Breast epithelium (tissue), 4 donors: ENCODE results near the gene FCRL3. TPM values are rescaled to one million over a fixed set of nuclear protein-coding genes. Genes with fewer than 3 reads are reported as not detected.

Experiments
- DNase-seq, 2 donors: peaks; one replicate each; pipeline ENCODE4 v3.0.0-alpha.2; 2019; ENCODE audit warnings: low spot score in 2 of 2
- H3K27ac ChIP-seq, 2 donors: fragments of 200-600 bp; sonication (generic) in 1 of 2; one replicate each; pipeline ENCODE4 v1.5.1; 2016 to 2019; ENCODE audit warnings: mild to moderate bottlenecking in 1 of 2
- H3K27me3 ChIP-seq, 2 donors: fragments of 200-600 bp; sonication (generic) in 1 of 2; one replicate each; pipeline versions ENCODE4 v1.5.1 to v1.6.0; 2017 to 2019; ENCODE audit warnings: control low read depth in 1 of 2, mild to moderate bottlenecking in 1 of 2
- H3K36me3 ChIP-seq: fragments of 200-600 bp; one replicate; pipeline ENCODE4 v1.5.1; 2019
- H3K4me1 ChIP-seq, 2 donors: fragments of 200-600 bp; sonication (generic); one replicate each; pipeline ENCODE4 v1.5.1; 2016 to 2019; ENCODE audit warnings: control low read depth in 1 of 2
- H3K4me3 ChIP-seq, 3 donors: fragments of 200-600 bp; sonication (generic); 1 replicate in 2 of 3; 2 replicates in 1 of 3; pipeline ENCODE4 v1.5.1; 2016 to 2019; ENCODE audit warnings: mild to moderate bottlenecking in 3 of 3, moderate library complexity in 2 of 3
- H3K9me3 ChIP-seq, 2 donors: fragments of 200-600 bp; sonication (generic) in 1 of 2; one replicate each; pipeline ENCODE4 v1.5.1; 2016 to 2019; ENCODE audit warnings: control low read depth in 1 of 2
- CTCF ChIP-seq, 3 donors: fragments of 450-650 bp; IDR thresholded peaks; one replicate each; pipeline ENCODE4 v1.5.1; 2016 to 2017; ENCODE audit warnings: antibody characterized with exemption in 3 of 3, mild to moderate bottlenecking in 3 of 3, moderate library complexity in 3 of 3
- POLR2A ChIP-seq: fragments of 450-650 bp; IDR thresholded peaks from one replicate; pipeline ENCODE4 v1.6.1; 2016; ENCODE audit warnings: antibody characterized with exemption, mild to moderate bottlenecking, moderate library complexity
- POLR2AphosphoS5 ChIP-seq, 3 donors: sonication (generic); formaldehyde crosslinking; IDR thresholded peaks; one replicate each; pipeline ENCODE4 v1.6.1; 2017; ENCODE audit warnings: antibody characterized with exemption in 3 of 3
- intact Hi-C: fragments of 100-400 bp; cut with DNase I; formaldehyde crosslinking; loops from one replicate; pipeline ENCODE4 v1.15.1; 2023; ENCODE audit warnings: low total_unique reads
- total RNA-seq, 3 donors: library from RNA; depleted of rRNA; stranded (reverse); fragments of >200 nt; gene quantifications; one replicate each; pipeline ENCODE4 v1.1.0, GENCODE V29; 2016

Gene FCRL3
- total RNA-seq, 3 donors from 2014 or later: 0.15 to 0.16 TPM; not detected in 1

- H3K27ac ChIP-seq: no peak overlapping the region
- H3K4me1 ChIP-seq: no peaks in the 10 kb centered on the region
- TF ChIP-seq POLR2AphosphoS5 (IDR thresholded peaks at IDR 0.05) (no peak), CTCF (IDR thresholded peaks at IDR 0.05) (no peak), POLR2A (no peak)
- no peak overlapping the region for H3K4me3 ChIP-seq
- H3K36me3 ChIP-seq: no peaks in the 10 kb centered on the region
- no peaks in the 10 kb centered on the region for H3K27me3 ChIP-seq
- no peaks in the 10 kb centered on the region for H3K9me3 ChIP-seq
- no peak for DNase-seq
- intact Hi-C loops: no loop called here
Observed at GRCh38 chr1:157646144-157646543, 54.4 kb downstream of the FCRL3 start.

GRCh38 chr1:157641177-157641576 is 59.4 kb downstream of the FCRL3 start:
- H3K36me3 ChIP-seq: no peaks in the 10 kb centered on the region
- TF ChIP-seq POLR2A (no peak), POLR2AphosphoS5 (IDR thresholded peaks at IDR 0.05) (no peak), CTCF (IDR thresholded peaks at IDR 0.05) (no peak)
- no peaks in the 10 kb centered on the region for H3K9me3 ChIP-seq
- no peaks in the 10 kb centered on the region for H3K4me1 ChIP-seq
- H3K27ac ChIP-seq: no peak overlapping the region
- intact Hi-C loops: no loop called here
- DNase-seq: no peak
- no peaks in the 10 kb centered on the region for H3K27me3 ChIP-seq
- H3K4me3 ChIP-seq: no peak overlapping the region

GRCh38 chr1:157639800-157640199 is 60.8 kb downstream of the FCRL3 start:
- no peaks in the 10 kb centered on the region for H3K36me3 ChIP-seq
- no peak for DNase-seq
- no peaks in the 10 kb centered on the region for H3K27me3 ChIP-seq
- intact Hi-C loops: no loop called here
- H3K9me3 ChIP-seq: no peaks in the 10 kb centered on the region
- H3K4me3 ChIP-seq: no peak overlapping the region
- no peak for TF ChIP-seq POLR2A
- no peak for TF ChIP-seq CTCF (IDR thresholded peaks at IDR 0.05)
- no peak for TF ChIP-seq POLR2AphosphoS5 (IDR thresholded peaks at IDR 0.05)
- H3K4me1 ChIP-seq: no peaks in the 10 kb centered on the region
- H3K27ac ChIP-seq: no peak overlapping the region

- H3K27me3 ChIP-seq: no peaks in the 10 kb centered on the region
- H3K36me3 ChIP-seq: no peaks in the 10 kb centered on the region
- no peak overlapping the region for H3K27ac ChIP-seq
- intact Hi-C loops: no loop called here
- no peak for TF ChIP-seq CTCF (IDR thresholded peaks at IDR 0.05)
- TF ChIP-seq POLR2AphosphoS5 (IDR thresholded peaks at IDR 0.05): no peak
- no peak for TF ChIP-seq POLR2A
- H3K4me1 ChIP-seq: no peaks in the 10 kb centered on the region
- no peak for DNase-seq
- H3K9me3 ChIP-seq: no peaks in the 10 kb centered on the region
- no peak overlapping the region for H3K4me3 ChIP-seq
Observed at GRCh38 chr1:157628773-157629172, 71.8 kb downstream of the FCRL3 start.

Other genes starting within 250 kb of the FCRL3 start
- gene FCRL5, start 148.3 kb downstream of the FCRL3 start, total RNA-seq: 1 to 10 TPM in 2 of 3 donors, not detected in 1; 1.6 to 5.2 TPM
- gene FCRL4, start 102.7 kb downstream of the FCRL3 start, total RNA-seq: under 1 TPM in 1 of 3 donors, not detected in 2; under 0.01 TPM
- gene FCRL2, start 76.4 kb upstream of the FCRL3 start, total RNA-seq: under 1 TPM; under 0.01 to 0.66 (median 0.59) TPM
- gene FCRL1, start 119.4 kb upstream of the FCRL3 start, total RNA-seq: under 1 TPM in 1 of 3 donors, not detected in 2; 0.32 TPM
- gene CD5L, start 141.0 kb upstream of the FCRL3 start, total RNA-seq: not detected